SU-DHL-6 (cell line): ENCODE data around the gene HMCN2.

Experiments used
- H2AFZ ChIP-seq: fragments of 200-600 bp; sonication (generic); 2 replicates; pipeline ENCODE4 v1.6.1; 2014; ENCODE audit warnings: low read depth, mild to moderate bottlenecking, moderate library complexity, mixed read lengths, antibody characterized with exemption, low read length; ENCODE audit not compliant: severe bottlenecking
- H3F3A ChIP-seq: fragments of 200-600 bp; shearing (Covaris generic); 2 replicates; pipeline ENCODE4 v1.6.0; 2016; ENCODE audit warnings: antibody characterized with exemption, mild to moderate bottlenecking; ENCODE audit not compliant: insufficient read depth
- H3K27ac ChIP-seq: fragments of 200-600 bp; sonication (generic); 2 replicates; pipeline ENCODE4 v1.5.1; 2016; ENCODE audit warnings: low read depth, mild to moderate bottlenecking, low read length, moderate library complexity, mixed read lengths
- H3K27me3 ChIP-seq: fragments of 200-600 bp; sonication (generic), shearing (Covaris generic); 2 replicates; pipeline ENCODE4 v1.6.0; 2014; ENCODE audit warnings: mild to moderate bottlenecking, low read length
- H3K36me3 ChIP-seq: fragments of 200-600 bp; sonication (generic); 2 replicates; pipeline ENCODE4 v1.6.1; 2014; ENCODE audit warnings: mild to moderate bottlenecking, low read length, mixed read lengths
- H3K4me2 ChIP-seq: fragments of 300-600, 200-600 bp; shearing (Covaris generic), sonication (generic); 2 replicates; pipeline ENCODE4 v1.6.0; 2014; ENCODE audit warnings: low read length, low read depth, mild to moderate bottlenecking; ENCODE audit not compliant: poor library complexity, severe bottlenecking
- H3K4me3 ChIP-seq: fragments of 200-600 bp; sonication (generic); 2 replicates; pipeline ENCODE4 v1.5.1; 2014; ENCODE audit warnings: antibody characterized with exemption, low read length, mild to moderate bottlenecking, mixed read lengths; ENCODE audit not compliant: insufficient read depth, poor library complexity, severe bottlenecking
- H3K79me2 ChIP-seq: fragments of 200-600 bp; sonication (generic); 2 replicates; pipeline ENCODE4 v1.6.1; 2014; ENCODE audit warnings: mild to moderate bottlenecking, low read length, moderate library complexity; ENCODE audit not compliant: insufficient read depth
- H3K9ac ChIP-seq: fragments of 200-600 bp; sonication (generic); 2 replicates; pipeline ENCODE4 v1.7.0; 2014; ENCODE audit warnings: mild to moderate bottlenecking, low read length
- H3K9me2 ChIP-seq: fragments of 200-600 bp; sonication (generic); replicated peaks from 2 replicates; pipeline ENCODE4 v1.6.1; 2014; ENCODE audit warnings: low read length; ENCODE audit not compliant: insufficient read depth
- H3K9me3 ChIP-seq: fragments of 200-600 bp; sonication (generic); 2 replicates; pipeline ENCODE4 v1.6.1; 2014; ENCODE audit warnings: low read length, mixed read lengths; ENCODE audit not compliant: insufficient read depth
- H4K20me1 ChIP-seq: fragments of 200-600 bp; sonication (generic); 2 replicates; pipeline ENCODE4 v1.6.1; 2014; ENCODE audit warnings: low read depth, mild to moderate bottlenecking, antibody characterized with exemption, low read length, moderate library complexity, mixed read lengths
- EZH2phosphoT487 ChIP-seq: fragments of 200-600 bp; sonication (generic), shearing (Covaris generic); conservative IDR thresholded peaks from 2 replicates; pipeline ENCODE4 v1.6.1; 2018; ENCODE audit warnings: mild to moderate bottlenecking, antibody characterized with exemption, low read length, moderate library complexity, mixed read lengths
- TF ChIP-seq, protein P1 (sequence below): fragments of 200-600 bp; sonication (generic); IDR thresholded peaks from one replicate; pipeline ENCODE4 v1.5.1; 2017; ENCODE audit warnings: antibody characterized with exemption, mild to moderate bottlenecking, low read length, moderate library complexity; ENCODE audit not compliant: insufficient read depth, poor library complexity, severe bottlenecking

The HMCN2 gene

GRCh38 chr9:130418776-130419175, 153.2 kb downstream of the HMCN2 start:
- TF ChIP-seq EZH2phosphoT487: no peak
- TF ChIP-seq, protein P1, sequence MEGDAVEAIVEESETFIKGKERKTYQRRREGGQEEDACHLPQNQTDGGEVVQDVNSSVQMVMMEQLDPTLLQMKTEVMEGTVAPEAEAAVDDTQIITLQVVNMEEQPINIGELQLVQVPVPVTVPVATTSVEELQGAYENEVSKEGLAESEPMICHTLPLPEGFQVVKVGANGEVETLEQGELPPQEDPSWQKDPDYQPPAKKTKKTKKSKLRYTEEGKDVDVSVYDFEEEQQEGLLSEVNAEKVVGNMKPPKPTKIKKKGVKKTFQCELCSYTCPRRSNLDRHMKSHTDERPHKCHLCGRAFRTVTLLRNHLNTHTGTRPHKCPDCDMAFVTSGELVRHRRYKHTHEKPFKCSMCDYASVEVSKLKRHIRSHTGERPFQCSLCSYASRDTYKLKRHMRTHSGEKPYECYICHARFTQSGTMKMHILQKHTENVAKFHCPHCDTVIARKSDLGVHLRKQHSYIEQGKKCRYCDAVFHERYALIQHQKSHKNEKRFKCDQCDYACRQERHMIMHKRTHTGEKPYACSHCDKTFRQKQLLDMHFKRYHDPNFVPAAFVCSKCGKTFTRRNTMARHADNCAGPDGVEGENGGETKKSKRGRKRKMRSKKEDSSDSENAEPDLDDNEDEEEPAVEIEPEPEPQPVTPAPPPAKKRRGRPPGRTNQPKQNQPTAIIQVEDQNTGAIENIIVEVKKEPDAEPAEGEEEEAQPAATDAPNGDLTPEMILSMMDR: no peak
- no peak overlapping the region for H3K27ac ChIP-seq
- no peaks in the 10 kb centered on the region for H3K27me3 ChIP-seq

DNA sequence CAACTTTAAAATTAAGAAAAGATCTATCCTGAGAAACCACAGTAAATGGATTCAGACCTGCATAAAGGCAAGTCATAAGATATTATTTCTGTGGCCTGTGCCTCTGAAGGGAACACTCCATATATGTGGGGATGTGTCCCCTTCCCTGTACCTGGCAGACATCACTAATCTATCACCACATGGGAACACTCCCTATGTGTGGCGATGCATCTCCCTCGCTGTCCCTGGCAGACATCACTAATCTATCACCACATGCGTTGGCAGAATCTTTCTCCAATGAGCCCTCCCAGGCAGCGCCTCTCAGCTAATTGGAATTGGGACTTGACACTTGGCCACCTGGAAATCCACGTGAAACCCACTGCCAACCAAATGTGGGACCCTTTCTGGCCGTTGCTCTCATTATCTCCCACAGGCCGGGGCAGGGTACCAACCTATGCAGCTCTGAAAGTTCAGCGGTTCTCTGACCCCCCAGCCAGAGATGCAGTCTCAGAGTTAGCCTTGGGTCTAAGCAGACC, 154.0 kb downstream of the HMCN2 start:
- no peak overlapping the region for H3K27ac ChIP-seq
- no peak overlapping the region for H3K4me3 ChIP-seq
- H3K4me2 ChIP-seq: no peak overlapping the region
- no peaks in the 10 kb centered on the region for H3K9me3 ChIP-seq
- H2AFZ ChIP-seq: no peak overlapping the region
- H3K27me3 ChIP-seq: no peaks in the 10 kb centered on the region
- no peaks in the 10 kb centered on the region for H4K20me1 ChIP-seq
- TF ChIP-seq, protein P1: no peak
- no peak for TF ChIP-seq EZH2phosphoT487
- H3K79me2 ChIP-seq: no peaks in the 10 kb centered on the region
- H3F3A ChIP-seq: no peaks in the 10 kb centered on the region
- no peak overlapping the region for H3K9ac ChIP-seq
- no peaks in the 10 kb centered on the region for H3K36me3 ChIP-seq
- H3K9me2 ChIP-seq: no peaks in the 10 kb centered on the region

More at GRCh38 chr9:130418776-130419175, 153.2 kb downstream of the HMCN2 start:
- no peaks in the 10 kb centered on the region for H3K9me2 ChIP-seq
- H4K20me1 ChIP-seq: no peaks in the 10 kb centered on the region
- no peak overlapping the region for H3K4me3 ChIP-seq
- no peaks in the 10 kb centered on the region for H3K9me3 ChIP-seq
- H2AFZ ChIP-seq: no peak overlapping the region
- H3K4me2 ChIP-seq: no peak overlapping the region
- H3F3A ChIP-seq: no peaks in the 10 kb centered on the region
- no peak overlapping the region for H3K9ac ChIP-seq
- no peaks in the 10 kb centered on the region for H3K36me3 ChIP-seq
- no peaks in the 10 kb centered on the region for H3K79me2 ChIP-seq

GRCh38 chr9:130421154-130421801, 155.7 kb downstream of the HMCN2 start:
- no peak overlapping the region for H3K4me2 ChIP-seq
- H3K9me2 ChIP-seq: no peaks in the 10 kb centered on the region
- H3K27me3 ChIP-seq: no peaks in the 10 kb centered on the region
- H2AFZ ChIP-seq: no peak overlapping the region
- H3K79me2 ChIP-seq: no peaks in the 10 kb centered on the region
- H3K9ac ChIP-seq: no peak overlapping the region
- no peaks in the 10 kb centered on the region for H3F3A ChIP-seq
- no peak overlapping the region for H3K27ac ChIP-seq
- no peaks in the 10 kb centered on the region for H3K9me3 ChIP-seq
- no peak for TF ChIP-seq EZH2phosphoT487
- TF ChIP-seq, protein P1: no peak
- H4K20me1 ChIP-seq: no peaks in the 10 kb centered on the region
- no peak overlapping the region for H3K4me3 ChIP-seq
- no peaks in the 10 kb centered on the region for H3K36me3 ChIP-seq
